ENCODE measurements around the gene EFL1. TPM values are rescaled to one million over a fixed set of nuclear protein-coding genes. Genes with fewer than 3 reads are reported as not detected.

EFL1 gene
- total RNA-seq, 1 donor from 2014 or later: 26.9 TPM

DNA sequence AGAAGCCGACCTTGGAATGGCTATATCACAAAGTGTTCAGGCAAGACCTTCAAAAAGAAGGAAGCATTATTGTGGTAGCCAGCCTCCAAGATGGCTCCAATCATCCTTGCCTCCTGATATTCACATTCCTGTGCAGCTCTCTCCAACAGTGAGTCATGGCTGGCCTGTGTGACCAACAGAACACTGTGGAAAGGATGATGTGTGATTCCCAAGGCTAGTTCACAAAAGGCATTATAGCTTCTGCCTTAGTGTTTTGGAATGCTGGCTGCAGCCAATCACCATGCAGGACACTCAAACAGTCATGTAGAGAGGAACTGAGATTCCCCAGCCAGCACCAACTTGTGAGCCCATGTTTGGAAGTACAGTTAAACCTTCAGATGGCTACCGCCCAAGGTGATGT, 102.6 kb downstream of the EFL1 start:
- DNase-seq (ENCODE audit: low read depth): peak; percentile 81

DNA sequence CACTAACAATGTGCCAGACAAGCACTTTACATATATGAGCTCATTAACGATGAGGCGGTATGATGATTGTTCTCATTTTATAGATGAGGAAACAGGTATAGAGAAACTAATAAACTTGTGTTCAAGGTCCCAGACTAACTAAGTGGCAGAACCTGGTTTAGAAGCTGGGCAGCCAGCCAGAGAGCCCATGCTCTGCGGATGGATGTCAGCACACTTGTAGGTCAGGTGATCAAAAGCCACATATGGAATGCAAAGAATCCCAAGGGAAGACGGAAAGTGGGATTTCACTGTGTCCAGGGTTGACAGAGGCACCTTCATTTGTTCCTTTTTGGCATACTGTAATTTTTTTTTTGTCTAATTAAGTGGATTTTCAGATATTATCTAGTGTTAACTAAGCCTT, 103.7 kb downstream of the EFL1 start:
- peak; percentile 23 for DNase-seq (ENCODE audit: low read depth)

DNA sequence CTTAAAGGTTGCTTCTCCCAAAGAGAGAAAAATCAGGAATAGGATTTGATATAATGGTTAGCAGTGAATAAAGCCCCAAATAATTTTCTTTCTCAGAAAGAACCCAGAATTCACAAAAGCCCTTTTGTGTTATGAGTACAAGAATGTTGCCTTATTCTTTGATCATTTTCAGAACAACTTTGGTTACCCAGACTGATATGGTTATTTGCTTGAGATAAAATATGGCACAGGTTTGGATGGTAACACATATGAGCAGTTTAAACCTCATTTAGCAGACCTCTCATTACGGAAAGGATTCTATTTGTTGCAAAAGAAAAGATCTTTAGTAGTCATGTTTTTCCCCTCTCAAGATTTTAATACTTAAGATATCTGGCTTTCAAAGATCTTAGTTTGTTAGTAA, 111.9 kb downstream of the EFL1 start:
- DNase-seq (ENCODE audit: low read depth): no peak

DNA sequence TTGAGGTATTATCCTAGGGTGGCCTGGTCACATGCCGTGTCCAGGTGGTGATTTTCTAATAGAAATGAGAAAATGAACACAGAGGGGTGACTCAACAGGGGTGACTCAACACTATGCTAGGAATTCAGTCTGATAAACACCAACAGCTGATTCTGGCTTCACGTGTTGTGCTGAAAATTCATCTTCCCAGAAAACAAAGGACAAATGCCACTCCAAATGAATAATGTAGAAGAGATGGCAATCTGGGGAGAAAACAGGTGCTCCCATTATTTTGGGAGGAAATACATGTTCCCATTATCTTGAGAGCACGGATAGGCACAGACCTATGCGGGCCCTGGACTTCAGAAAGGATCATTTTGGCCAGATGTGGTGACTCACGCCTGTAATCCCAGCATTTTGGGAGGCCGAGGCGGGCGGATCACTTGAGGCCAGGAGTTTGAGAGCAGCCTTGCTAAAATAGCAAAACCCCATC, 115.5 kb downstream of the EFL1 start:
- DNase-seq (ENCODE audit: low read depth): peak; percentile 89

DNA sequence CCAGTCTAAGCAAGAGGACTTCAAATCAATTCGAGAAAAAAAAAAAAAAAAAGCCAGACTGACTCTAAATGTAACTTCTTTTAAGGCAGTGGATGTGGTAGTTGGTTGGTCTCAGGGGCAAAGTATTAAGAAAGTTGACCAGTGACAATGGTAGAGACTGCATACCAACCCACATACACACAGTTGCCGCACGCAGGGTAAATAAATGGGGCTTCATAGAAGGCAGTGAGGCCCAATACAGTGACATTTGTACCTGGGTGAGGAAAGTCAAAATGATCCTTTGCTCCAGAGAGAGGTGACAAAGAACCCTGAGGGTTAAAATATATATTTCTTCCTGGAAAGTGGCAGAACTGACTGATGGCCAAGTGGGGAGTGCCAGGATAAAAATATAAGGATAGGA, 116.0 kb downstream of the EFL1 start:
- DNase-seq (ENCODE audit: low read depth): no peak

DNA sequence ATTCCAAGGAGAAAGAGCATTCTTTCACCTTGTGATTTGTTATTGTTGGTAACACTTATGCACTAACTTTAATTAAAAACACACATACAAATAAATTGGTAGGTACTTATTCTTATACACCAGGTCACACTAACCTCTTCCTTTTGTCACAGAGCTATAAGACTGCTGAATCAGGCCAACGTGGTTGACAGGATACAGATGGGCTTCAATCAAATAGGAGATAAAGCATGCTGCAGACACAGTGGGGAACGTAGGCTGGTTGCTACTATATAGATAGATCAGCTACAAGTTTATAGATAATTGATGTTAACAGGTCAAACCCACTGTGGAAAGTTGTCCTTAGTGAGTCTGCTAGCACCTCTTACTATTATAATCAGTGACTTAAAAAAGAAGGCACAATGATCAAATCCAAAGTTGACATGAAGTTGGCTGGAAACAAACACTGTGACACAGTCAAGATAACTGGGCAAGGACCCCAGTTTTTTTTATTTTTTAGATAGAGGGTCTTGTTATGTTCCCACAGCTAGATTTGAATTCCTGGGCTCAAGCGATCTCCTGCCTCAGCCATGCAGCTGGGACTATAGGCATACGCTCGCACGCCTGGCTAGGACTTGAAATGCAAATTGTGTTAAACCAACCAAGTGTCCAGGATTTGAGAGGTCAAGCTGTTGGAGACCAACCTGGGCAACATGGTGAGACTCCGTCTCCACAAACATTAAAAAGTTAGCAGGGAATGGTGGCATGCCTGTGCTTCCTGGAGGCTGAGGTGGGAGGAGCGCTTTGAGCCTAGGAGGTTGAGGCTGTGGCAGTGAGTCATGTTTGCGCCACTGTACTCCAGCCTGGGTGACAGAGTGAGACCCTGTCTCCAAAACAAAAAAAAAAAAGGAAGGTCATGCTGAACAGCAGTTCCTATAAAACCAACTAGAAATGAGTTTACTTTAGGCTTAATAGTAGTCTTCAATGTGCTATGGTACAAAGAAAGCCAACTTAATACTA, 118.8 kb downstream of the EFL1 start:
- no peak for DNase-seq (ENCODE audit: low read depth)

DNA sequence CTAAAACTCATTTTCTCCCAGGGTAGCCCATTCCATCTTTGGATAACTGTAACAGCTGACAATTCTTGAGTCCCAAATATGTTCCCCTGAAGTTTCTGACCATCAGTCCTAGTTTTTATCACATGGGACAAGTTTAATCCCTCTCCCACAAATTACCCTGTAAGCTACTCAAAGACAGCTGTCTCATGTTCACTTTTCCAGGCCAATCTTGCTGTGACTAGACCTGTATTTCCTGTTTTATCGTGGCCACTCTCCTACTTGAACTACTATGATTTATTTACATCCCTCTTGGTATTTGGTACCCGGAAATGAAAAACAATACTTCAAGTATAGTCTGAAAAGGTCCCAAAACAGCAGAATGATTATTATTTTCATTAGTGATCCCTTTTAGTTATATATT, 121.6 kb downstream of the EFL1 start:
- no peak for DNase-seq (ENCODE audit: low read depth)

DNA sequence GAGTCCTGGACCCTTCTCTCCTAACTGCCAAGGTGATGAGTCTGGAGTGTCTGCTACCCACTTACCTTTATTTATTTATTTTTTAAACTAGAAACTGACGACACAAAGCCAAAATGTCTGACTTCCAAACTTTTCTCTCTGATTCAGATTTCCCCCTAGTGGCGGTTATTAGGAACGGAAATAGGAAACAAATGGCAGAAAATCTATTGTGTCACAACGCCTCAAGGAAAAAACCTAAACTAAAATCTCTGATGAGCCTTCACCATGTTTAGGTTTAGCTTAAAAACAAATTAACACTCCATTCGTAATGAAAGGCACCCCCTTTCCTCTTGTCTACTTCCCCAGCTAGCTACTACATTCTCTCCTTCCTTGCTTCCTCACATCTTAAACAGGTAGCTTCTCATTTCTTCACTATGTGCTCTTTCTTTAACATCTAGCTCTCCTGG, 122.7 kb downstream of the EFL1 start:
- DNase-seq (ENCODE audit: low read depth): peak; percentile 59

DNA sequence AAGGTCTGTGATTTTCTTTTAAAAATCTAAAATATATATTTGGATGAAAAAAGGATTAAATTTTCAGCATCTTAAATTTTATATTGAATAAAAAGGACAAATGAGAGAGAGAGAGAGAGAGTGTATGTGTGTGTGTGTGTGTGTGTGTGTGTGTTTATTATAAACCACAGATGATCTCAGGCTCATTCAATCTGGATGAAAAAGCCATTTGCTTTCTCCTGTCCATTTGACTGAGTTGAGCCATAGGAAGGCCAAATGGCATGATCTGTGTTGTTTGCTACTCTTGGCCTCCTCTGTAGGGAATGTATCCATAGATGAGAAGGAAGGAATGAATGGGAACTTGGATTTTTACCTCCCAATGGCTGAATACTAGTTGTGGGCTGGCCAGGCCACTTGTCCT, 124.2 kb downstream of the EFL1 start:
- no peak for DNase-seq (ENCODE audit: low read depth)

DNA sequence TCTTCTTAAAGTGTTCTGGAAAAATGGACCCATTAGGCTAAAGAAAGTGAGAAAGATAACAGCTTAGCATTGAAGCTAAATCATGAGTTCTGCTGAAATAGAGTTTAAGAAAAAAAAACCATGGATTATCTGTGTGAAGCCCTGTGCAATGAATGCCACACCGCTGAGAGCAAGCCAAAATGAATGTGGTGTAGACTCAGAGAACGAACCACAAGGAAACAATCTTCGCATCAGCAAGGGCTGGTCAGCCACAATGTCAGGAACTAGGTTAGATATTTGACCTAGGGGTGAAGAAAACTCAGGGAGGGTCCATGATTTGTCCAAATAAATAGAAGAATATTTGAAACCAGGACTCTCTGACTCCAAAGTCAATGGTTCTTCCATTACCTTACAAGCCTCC, 125.3 kb downstream of the EFL1 start:
- DNase-seq (ENCODE audit: low read depth): peak; percentile 19

DNA sequence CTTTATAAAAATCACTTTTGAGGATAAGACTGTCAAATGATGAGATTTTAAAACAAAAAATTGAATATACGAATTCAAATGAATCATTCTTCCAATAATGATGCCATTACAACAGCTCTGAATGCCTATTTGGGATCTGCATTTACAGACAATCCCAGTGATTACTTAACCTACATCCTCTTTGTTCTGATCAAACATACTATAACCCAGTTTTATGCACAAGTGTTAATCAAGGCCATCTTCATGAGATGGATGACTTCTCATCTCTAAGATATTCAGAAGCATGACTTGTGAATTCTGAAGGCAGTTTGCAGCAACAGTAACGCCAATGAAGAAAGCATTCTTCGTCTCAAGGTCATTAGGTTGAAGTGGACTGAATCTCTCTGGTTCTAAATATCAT, 126.4 kb downstream of the EFL1 start:
- no peak for DNase-seq (ENCODE audit: low read depth)

DNA sequence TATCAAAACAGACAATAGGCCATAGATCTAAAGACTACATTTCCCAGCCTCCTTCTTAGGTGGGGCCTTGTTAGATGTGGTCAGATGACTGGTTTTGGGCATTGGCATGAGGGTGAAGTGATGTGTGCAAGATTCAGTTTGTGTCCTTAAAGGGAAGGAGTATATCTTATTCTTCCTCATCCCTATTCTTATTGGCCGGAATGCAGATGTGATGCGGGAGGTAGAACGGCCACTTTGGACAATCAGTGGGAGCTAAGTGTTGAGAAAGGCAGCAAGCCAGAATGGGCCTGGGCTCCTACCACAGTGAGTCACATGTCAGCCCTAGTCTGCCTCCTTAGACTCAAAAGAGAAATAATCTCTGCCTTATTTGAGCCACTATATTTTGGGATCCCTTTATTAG, 126.9 kb downstream of the EFL1 start:
- peak; percentile 31 for DNase-seq (ENCODE audit: low read depth)

DNA sequence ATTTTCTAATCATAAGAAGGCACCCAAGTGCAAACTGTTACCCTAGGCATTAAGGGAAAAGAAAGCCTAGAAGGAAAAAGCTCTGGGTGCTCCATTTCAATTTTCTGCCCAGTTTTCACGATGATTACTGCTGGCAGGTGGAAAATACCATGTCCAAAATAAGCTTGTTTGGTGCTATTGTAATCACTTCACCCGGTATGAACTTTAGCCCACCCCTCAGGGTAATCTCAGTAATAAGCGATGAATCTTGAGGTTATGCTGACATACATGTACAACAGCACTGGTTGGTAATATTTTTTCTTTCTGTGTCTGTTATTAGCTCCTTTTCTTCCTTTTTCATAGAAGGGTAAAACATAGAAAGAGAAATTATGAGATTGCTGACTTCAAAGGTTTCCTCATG, 128.1 kb downstream of the EFL1 start:
- no peak for DNase-seq (ENCODE audit: low read depth)

DNA sequence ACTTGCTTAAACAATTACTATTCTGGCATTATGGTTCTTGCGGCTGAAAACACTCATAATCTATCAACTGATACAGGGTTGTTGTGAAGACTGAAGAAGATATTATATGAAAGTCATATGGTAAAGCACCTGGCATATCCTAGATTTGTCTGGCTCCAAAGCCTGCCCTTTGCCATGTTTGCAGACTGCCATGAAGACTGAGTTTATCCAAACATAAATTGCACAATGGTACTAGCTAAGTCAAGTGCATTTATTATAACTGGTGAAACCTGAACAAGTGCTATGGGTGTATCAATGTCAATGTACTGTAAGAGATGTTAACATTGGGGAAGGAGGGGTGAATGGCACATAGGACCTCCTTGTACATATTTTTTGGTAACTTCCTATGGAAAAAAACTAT, 129.3 kb downstream of the EFL1 start:
- no peak for DNase-seq (ENCODE audit: low read depth)

DNA sequence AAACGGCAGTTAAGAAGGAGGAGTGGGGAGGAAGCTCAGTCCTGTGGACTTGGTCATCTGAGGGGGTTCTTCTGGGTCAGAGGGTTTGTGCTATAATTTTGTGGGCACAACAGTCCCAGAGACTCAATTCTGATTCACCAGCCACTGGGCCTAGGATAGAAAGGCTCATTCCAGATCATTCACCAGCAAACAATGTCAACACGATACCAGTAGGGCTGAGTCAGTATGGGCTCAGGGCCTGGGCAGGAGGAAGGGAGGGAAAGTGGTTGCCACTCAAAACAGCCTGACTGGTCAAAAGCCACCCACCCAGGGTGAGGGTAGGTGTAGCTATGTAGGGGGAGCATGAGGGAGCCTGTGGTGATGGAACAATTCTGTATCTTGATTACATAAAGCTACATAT, 129.8 kb downstream of the EFL1 start:
- peak; percentile 94 for DNase-seq (ENCODE audit: low read depth)

DNA sequence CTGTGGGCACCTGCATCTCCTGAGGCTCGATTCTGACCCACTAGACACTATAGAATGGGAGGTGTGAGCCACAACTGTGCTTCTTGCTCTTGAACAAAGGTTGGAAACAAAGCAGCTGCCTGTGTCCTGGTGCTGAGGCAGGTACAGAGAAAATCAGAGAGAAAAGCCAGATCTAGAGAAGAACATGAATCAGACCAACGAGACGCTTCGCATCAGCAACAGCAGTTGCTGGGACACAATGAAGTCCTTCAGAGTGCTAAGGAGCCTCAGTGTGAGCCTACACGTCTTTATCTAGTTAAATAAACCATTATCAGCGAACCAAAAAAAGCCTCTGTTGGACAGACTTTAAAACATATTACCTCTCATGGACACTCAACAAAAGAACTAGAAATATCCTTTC, 130.4 kb downstream of the EFL1 start:
- no peak for DNase-seq (ENCODE audit: low read depth)

DNA sequence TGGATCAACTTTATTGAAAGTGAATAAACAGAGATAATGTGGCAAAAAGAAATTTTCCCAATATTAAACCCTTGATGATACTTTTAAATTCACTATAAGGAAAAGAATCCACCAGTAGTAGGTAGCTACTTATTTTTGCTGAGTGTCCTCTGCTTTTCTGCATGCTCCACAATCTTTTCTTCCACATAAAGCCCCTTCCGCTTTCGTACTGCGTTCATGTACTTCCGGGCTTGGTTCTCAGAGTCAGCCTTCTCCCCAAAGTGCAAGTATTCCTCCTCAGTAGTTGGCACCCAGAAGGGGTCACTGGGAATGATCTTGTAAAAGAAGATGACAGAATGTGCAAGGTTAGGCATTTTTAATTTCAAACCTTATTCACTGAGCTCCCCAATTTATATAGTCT, 132.3 kb downstream of the EFL1 start:
- DNase-seq (ENCODE audit: low read depth): no peak

DNA sequence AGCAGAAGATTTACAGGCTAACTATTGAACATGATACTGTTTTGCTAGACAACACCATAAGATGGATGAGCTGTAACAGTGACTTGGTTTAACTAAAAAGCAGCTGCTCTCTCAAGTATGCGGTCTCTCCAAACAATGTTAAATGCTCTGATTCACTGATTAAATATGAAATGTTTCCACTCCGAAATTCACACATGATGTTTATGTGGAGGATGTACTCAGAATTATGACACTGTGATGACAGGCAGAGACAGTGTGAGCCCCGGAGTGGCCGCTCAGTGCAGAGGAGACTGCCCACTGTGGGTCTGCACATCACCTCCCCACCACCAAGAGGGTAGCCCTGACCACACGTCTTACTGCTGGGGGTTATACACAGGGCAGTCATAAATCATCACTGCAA, 132.8 kb downstream of the EFL1 start:
- peak; percentile 19 for DNase-seq (ENCODE audit: low read depth)

DNA sequence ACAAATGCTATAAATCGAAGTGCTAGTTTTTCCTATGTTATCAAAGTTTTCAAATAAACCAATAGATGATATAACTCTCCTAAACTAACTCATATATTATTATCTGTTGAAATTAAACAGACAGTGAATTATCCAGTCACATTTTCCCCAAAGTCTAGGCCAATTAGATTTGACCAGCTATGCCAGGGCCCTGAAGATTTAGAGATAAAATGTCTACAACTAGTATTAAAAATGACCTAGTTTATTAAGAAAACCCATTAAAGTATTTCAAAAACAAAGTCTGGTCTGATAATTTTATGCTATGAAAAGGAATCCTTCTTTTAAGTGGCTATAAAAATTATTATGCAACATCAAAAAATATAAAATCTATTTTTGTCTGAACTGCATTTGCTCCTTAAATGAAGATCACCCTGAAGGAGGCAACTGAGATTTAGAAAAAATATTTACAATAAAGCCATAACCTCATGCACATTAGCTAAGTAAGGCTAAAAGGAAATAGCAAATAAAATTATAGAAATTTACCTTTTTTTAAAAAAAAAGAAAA, 133.3 kb downstream of the EFL1 start:
- no peak for DNase-seq (ENCODE audit: low read depth)

DNA sequence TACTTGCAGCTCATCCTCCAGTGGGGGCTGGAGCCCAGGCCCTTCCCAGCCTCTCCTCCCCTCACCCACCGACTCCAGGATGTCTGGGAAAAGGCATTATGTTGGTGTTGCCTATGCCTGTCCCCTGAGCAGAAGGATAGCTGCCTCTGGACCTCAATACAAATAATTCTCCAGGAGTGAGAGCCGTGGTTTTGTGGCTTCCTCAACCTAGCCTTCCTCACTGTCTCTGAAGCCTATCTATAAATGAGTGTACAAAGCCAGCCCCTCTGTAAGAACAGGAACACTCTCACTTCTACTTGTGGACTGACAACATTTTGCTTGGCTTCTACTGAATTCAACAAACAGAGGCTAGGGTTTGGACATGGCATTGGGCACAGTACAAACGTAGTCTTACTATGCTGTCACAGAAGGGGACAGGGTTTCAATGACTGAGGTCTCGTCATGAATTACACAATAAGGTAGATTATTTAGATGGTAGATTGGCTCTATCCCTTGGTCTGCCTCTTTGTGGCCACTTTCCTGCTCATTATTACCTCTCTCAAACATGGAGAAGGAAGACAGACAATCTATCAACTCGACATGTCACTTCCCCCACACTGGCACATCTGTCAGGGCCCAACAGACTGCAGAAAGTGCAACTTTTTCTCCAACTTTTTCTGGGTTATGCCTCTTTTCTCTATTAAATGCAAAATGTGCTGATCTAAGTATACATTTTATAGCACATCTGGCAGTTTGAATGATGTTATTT, 134.0 kb downstream of the EFL1 start:
- DNase-seq (ENCODE audit: low read depth): peak; percentile 45

DNA sequence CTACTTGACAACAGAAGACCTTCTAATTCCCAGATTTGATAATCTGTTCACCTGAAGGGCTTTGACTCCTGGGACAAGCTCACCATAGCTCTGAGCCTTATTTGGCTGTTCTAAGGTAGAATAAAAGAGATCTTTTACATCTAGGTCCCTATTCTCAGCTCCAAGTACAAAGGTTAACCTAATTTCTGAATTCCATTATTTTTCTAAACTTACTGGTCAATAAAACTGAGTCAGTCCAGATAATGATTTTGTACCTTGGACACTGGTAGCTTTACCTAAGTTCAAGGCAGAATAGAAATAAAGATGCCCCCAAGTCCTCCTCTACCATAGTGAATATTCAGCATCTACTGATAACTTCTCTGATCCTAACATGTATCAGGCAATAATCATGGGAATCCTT, 135.0 kb downstream of the EFL1 start:
- DNase-seq (ENCODE audit: low read depth): no peak

DNA sequence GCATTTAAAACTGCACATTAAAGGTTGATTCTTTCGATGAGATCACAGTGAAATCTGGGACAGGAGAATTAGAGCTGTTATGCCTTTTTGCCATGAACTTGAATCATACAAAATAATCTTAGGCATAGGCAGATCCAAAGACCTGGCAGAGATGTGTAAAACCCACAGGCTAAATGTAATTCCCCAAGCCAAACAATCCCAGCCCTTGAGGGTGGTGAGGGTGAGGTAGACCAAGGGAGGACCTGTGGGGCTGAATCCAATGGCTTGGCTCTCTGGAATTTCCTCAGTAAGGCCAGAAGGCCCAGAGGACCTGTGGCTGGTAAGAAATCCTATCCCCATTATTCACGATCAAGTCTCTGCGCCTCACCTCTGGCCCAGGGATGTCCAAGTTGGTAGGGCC, 136.2 kb downstream of the EFL1 start:
- DNase-seq (ENCODE audit: low read depth): no peak
